GM21528 (cell line): Measurements from ENCODE around the gene CTNNA3.

Experiments used
- ATAC-seq: cut with Tn5 transposase; IDR thresholded peaks from one replicate; pipeline ENCODE4 v1.9.1; 2021; ENCODE audit warnings: mild to moderate bottlenecking, moderate library complexity; ENCODE audit not compliant: unreplicated experiment, low FRiP score

CTNNA3 gene

DNA sequence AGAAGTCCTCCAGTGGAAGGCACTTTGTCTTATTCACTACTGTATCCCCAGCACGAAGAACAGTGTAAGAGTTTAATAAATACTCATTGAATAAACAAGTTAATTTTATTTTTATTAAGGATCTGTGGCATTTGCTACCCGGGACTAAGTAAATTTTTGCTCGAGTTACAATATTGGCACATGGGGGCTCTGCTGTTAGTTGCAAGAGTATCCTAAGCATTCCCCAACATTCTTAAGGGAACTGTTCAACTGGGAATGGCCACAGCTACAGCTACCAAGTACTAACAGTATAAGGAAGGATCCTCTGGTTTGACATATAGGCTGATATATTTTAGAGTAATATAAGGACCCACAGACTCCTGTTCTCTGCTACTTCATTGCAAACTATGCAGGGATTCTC, 778.9 kb downstream of the CTNNA3 start:
- no peak for ATAC-seq

DNA sequence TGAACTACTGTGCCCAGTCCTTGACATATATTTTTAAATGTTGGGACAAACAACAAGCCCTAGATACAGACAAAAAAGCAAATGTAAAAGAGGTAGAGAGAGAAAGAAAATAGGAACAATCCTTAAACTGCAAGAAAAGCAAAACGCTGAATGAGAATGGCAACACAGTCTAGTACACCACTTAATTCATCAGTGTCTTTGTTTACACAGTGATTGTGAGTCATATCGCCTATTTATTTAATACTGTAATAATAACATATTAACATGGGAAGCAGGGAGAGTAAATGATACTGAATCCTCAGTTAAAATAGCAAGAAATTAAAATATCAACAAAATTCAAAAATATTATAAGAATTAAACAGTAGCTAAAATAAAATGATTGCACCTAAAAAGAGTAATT, 780.0 kb downstream of the CTNNA3 start:
- ATAC-seq: no peak

DNA sequence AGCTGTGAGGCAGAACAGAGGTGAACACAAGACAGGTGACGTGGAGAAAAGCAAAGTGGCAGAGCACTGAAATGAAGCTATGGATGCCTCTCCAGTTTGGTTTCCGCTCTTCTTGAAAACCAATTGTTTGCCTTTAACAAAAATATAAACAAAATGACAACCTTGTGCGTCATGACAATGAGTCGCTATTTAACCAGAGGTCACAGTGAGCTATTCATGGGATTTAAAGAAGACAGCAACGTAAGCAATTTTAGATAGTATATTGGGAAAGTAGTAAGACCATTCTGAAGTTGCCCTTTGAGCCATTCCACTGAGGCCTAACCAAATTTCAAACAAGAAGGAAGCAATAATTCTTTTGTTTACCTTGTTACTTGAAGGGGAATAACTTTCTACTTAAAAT, 785.3 kb downstream of the CTNNA3 start:
- ATAC-seq: no peak

DNA sequence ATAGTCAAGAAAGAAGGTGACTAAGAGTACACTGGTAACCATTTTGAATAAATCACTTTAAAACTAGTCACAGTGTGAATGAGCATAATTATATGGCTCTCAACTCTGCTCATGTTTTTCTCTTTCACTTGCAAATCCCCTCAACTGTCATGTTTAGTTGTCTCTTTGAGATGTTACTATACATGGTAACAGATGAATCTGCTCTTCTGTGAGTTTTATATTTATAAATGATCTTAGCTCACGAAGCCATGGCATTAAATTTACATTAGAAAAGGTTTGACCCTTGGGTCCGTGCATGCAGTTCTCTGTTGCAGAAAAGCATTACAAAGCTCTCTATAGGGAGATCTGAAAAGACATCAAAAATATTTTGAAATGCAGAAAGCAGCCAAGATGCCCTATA, 803.1 kb downstream of the CTNNA3 start:
- no peak for ATAC-seq

DNA sequence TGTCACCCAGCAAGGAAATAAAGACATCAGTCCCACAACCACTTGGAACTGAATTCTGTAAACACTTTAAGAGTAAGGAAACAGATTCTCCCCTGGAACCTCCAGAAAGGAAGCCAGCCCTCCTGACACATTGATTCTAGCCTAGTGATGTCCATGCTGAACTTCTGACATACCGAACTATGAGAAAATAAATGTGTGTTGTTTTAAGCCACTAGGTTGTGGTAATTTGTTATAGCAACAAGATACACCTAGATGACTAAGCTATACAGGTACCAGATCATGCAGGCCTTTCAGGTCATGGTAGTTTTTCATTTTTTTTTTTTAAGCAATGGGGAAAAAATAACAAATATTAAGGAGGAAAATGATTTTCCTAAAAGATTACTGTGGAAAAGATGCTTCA, 807.8 kb downstream of the CTNNA3 start:
- no peak for ATAC-seq

DNA sequence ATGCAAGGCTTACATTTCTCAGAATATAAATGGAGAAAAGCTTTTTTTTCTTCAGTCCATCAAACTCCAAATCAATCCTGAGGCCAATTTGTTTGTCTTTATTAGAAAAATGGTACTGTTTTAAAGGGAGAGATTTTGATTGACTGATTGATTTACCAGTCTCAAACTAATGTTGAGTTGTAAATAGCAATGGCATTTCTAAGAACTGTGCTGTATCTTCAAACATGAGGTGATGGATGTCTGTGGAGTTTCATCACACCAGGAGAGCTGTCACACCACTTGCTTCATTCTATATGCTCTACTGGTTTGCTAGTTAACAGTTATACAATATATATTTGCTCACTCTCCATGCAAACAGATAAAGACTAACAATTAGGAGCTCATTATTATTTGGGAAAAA, 809.1 kb downstream of the CTNNA3 start:
- no peak for ATAC-seq

DNA sequence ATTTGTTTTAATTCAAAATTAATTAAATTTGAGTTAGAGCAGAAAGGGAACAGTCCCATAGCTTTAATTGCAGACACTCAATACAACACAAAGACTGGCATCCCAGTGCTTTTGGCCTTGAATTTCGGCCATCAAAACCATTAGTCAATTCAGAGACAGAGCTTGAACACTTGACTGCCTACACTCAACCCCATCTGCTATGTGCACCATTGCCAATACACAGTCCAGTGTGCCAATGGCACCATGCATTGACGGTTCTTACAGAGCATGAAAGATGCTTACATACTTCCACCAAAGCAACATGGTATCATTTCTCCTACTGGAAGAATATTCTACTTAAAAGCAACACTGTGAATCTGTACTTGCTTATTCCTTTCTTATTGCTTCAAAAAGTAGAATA, 813.7 kb downstream of the CTNNA3 start:
- ATAC-seq: no peak

DNA sequence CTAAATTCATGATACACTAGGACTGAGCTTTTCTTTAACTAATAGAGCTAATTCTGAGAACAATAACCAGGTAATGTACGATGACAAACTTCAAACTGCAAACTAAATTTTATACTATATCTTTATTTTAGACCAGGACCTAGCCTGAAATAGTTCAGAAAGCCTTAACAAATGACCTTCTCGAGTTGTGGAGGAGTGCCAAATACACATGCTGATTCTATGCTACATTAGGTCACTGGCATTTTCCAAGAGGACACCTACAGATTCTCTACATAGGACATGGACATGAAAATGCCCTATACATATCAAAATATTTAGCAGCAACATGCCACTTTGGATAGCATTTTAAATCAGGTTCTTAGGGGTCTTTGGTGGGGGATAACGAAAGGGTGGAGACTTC, 814.2 kb downstream of the CTNNA3 start:
- no peak for ATAC-seq

DNA sequence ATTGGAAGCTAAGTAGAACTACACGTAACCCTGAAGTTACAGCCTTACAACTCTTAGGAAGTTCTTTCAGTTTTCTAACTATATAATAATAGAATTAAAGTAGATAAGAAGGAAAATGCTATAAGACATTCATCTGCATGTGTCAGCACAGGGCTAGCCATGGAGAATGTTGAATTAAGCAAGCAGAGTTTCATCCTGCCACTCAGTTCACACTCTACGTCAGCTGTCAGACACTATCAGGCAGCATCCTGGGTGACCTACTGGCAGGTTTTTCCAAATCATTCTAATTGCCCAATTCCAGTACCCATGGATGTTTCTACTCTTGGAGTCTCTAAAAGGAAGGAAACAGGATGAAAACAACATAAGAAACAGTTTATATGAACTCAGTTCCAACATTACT, 815.2 kb downstream of the CTNNA3 start:
- no peak for ATAC-seq

DNA sequence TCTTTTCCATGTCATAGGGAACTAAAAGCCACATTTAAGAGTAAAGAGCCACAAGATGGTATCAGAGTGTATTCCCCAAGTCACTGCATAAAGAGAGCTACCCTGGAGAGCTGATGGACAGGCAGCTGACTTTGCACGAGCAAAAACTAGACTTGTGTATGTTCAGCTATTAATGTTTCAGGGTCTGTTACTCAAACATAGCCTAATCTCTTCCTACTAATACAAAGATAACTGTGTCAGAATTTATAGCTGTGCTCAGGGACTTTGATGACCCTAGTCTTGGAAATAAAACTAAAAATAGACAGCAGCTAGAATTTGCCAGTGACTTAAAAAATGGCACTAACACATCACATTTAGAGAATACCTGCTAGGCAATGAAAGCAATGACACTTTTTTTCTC, 815.7 kb downstream of the CTNNA3 start:
- no peak for ATAC-seq

DNA sequence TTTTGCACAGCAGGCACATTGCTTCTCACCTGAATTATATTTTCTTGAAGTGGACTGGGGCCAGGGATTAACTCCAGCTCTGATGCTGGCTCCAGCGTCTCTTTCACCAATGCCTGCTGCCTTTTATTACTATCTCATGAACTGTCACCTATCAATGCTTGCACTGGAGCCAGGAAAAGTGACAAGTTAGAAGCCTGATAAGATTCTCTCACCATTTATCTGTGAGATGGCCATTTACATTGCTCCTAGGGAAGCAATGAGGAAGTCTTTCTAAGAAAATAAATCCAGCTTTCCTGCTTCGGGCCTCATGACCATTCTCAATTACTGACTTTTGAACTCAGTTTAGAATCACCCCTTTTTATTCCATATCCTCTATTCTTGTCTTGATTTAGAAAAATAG, 818.6 kb downstream of the CTNNA3 start:
- no peak for ATAC-seq

DNA sequence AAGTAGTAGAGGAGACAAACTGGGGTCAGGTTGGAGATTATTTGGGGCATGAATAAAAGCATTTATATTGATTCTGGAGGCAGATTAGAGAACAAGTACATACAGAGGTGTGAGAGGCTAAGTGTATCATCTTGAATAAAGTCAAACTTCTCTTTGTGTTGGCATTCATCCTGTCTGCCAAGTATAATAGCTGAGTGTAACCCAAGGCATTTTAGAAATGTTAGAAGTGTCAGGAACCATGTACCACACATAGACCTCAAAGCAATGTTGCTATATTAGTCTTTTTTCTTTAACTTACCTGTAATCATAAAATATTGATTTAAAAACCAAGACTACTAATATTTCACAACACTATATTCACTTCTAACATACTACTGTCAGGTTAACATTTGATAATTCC, 826.4 kb downstream of the CTNNA3 start:
- no peak for ATAC-seq

DNA sequence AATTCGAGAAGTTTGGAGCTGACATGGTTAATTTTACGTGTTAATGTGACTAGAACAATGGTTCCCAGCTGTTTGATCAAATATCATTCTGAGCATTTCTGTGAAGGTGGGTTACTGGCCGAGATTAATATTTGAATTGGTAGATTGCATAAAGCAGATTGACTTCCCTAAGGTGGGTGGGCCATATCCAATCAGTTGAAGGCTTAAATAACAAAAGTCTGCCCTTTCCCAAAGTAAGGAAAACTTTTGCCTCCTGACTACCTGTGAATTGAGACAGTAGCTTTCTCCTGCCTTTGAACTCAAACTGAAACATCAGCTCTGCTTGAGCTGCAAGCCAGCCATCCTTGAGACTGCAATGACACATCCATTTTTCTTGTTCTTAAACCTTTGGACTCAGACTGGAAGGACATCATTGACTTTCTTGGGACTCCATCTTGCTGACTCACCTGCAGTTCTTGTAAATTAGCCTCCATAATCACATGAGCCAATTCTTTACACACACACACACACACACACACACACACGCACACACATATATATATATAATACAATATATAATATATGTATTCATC, 833.2 kb downstream of the CTNNA3 start:
- no peak for ATAC-seq

DNA sequence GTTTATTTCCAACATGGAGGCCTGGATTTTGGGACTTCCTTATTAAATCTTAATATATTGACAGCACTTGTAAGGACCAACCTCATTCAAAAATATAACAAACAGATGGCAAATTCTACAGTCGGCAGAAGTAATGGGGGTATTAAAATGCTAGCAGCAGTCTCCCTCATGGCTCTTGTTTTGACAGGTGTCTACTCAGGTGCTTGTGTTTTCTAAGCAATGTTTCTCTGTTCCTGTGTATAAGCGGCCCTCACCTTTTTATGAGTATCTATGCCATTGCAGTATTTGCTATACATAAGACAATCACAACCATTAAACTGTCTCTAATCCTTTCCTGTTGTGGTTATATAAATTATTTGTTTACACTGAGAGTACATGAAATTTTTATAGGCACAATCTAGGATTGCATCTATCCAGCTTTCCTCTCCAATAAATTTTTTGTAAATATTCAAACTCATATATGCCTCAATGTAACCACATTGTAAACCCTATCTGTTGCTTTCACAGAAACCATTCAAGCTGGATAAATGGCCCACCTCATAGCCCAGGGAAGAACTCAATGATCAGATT, 835.5 kb downstream of the CTNNA3 start:
- no peak for ATAC-seq

DNA sequence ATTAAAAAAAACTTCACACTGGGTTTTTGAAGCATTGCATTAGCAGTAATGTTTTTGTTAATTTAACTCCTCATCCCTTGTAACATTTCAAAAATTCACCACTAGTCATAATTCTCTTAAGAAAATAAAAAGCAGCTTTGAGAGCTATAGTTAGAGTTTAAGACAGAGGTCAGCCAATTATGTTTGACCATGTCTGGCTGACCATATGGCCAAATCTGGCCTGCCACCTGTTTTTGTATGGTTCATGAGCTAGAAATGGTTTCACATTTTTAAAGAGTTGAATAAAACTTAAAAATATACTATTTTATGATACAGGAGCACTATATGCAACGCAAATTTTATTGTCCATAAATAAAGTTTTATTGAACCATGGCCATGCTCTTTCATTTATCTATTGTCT, 843.2 kb downstream of the CTNNA3 start:
- no peak for ATAC-seq

DNA sequence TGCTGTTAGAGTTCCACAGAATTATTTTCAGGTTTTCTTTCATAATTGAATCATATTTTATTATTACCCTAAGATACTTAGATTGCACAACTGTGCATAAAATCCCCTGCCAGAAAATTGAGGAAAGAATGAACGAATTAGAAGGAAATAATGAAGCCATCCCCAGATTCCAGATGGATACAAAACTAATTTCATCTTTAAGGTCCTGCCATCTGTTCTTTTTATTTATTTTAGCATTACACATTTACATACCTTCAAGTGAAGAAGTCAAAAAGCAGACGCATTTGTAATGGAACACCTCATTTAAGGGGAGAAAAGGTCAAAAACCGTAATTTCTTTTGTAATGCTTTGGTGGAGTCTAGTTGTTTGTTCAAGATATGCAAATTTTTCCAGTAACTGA, 847.1 kb downstream of the CTNNA3 start:
- no peak for ATAC-seq

DNA sequence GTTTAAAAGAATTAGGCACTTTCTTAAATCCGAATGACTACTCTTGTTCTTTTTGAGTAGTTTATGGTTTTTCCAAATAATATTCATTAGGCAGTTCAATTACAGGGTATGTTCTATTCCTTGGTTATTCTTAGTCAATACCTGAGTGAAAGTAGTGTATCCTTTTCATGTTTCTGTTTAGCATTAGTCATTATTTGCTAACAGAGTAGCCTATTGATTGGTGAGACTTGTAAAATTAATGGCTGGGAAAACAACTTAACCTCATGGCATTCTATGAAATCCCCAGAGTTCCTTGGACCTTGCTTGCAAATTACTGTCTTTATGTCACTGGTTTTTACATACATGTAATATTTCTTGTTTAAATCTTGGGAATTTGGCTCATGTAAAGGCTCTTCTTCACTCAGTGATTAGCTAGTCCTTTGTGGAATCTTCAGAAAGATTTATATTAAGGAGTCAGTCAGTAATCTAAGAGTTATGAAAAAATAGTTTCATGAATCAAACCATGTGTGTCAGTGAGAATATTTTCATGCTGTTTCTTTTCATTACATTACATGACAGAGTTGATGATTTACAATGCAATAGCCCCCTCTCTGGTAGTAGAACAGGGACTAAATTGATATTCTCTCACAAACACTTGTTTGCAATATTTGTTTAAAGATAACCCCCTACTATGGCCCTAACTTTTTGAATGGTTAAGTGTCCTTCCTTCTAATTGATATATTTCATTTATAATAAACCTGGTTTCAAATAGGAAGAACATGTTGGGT, 851.6 kb downstream of the CTNNA3 start:
- no peak for ATAC-seq

DNA sequence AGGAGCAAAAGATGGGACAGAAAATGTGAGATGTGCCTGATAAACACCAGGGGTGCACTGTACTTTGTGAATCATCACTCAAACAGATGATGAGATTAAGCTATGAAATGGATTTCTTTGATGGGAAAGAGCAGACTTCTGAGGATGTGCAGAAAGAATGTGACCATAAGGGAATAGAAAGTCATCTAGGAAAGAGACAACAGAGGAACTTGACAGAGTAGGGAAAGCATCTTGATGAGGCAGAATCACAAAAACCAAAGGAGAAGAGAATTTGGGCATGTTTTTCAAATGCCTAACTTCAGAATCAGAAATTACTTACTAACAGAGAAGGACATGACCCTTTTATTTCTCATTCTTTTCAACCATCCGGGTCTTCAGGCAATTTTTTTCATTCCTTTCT, 852.6 kb downstream of the CTNNA3 start:
- ATAC-seq: no peak

DNA sequence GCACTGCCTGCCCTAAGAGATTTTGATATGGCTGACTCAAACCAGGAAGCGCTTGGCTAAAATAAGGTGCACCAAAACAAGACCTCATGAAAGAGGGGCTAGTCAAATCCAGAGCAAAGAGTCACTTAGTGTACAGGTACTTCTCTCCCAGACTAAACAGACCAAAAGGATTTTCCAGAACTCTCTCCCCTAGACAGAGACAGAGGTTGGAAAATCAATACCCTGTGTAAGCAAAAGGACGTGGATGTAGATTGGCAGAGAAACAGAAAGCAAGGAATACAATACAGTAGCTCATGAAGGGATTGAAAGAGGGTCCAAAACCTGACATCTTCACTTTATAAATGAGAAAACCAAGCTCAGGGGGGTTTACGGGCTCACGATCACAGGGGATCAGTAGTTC, 853.1 kb downstream of the CTNNA3 start:
- ATAC-seq: no peak

DNA sequence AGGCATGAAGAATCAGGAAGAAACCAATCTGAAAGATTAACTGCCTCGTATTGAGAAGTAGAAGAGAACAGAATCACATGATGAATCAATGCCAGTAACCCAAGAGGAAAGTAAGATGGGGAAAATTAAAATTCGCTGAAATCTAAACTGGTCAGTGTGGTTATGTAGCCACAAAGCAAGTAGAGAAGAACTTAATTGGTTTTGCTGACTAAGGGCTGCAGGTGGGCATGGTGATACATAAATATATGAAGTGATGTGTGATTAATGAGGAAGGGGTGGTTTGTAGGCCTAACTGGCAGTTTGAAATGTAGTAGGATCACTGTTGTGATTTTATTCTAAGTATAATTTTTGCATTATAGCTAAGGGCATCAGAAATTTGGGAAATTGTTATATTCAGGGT, 853.6 kb downstream of the CTNNA3 start:
- ATAC-seq: no peak

DNA sequence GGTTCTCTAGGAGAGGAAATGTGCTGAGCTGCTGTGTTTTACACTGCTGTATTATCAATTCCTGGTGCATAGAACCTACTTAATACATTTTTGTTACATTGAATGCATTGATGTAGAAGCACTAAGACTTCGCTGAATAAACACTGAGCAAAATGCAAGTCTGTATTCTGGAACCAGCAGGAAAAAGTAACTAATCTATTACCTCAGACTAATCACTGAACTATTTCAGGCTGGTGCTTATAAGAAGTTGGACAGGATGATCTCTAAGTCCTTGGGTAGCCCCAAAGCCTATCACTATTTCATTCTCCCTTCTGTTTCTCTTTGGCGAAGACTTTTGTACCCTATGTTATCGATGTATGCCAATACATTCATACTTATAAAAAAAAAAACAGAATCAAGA, 857.3 kb downstream of the CTNNA3 start:
- no peak for ATAC-seq

DNA sequence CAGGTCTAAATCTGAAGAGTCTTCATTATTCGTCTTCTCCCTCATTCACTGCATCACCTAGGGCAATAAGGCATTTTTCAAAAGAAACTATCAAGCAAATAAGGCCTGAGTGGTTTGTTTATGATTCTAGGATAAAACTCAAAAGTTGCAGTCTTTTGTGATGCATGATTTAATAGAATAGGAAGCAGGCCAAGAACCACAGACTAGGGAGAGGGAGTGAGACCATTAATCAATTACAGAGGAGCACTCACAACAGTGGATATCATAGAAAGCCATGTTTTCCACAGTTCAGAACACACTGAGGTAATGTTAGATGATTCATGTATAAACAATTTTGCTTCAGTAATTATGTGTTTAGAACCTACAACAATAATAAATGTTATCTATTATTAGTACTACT, 858.0 kb downstream of the CTNNA3 start:
- no peak for ATAC-seq
